ENCODE data around the gene NDUFS2.

GRCh38 chr1:161199506-161200139 lies 2.5 kb upstream of the NDUFS2 start:
- TF ChIP-seq CTCF (IDR thresholded peaks at IDR 0.05) (no peak), POLR2A (IDR thresholded peaks at IDR 0.05) (no peak)
